ENCODE results near the gene DAB1.

Gene DAB1

DNA sequence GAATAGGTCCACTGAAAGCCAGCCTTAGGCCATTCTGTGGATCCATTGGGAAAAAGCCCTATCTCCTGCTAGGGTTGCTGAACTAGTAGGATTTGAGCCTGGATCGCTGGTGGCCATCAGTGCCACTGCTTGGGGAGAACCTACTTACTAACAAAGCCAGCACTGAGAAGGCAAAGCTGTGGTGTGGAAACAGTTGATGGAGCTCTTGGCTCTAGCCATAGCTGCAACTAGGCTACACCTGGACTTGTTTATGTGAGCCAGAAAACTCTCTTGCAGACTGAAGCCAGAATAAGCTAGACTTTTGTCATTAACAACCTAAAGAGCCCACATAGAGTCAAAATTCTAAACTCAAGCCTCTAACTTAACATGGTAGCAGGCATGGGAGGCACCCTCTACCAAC, 20.7 kb downstream of the DAB1 start:
- TF ChIP-seq, protein P1, sequence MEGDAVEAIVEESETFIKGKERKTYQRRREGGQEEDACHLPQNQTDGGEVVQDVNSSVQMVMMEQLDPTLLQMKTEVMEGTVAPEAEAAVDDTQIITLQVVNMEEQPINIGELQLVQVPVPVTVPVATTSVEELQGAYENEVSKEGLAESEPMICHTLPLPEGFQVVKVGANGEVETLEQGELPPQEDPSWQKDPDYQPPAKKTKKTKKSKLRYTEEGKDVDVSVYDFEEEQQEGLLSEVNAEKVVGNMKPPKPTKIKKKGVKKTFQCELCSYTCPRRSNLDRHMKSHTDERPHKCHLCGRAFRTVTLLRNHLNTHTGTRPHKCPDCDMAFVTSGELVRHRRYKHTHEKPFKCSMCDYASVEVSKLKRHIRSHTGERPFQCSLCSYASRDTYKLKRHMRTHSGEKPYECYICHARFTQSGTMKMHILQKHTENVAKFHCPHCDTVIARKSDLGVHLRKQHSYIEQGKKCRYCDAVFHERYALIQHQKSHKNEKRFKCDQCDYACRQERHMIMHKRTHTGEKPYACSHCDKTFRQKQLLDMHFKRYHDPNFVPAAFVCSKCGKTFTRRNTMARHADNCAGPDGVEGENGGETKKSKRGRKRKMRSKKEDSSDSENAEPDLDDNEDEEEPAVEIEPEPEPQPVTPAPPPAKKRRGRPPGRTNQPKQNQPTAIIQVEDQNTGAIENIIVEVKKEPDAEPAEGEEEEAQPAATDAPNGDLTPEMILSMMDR (IDR thresholded peaks at IDR 0.05; ENCODE audit: low read depth, low read length): no peak
- H3K4me3 ChIP-seq (ENCODE audit: low read depth, low read length): no peak overlapping the region

DNA sequence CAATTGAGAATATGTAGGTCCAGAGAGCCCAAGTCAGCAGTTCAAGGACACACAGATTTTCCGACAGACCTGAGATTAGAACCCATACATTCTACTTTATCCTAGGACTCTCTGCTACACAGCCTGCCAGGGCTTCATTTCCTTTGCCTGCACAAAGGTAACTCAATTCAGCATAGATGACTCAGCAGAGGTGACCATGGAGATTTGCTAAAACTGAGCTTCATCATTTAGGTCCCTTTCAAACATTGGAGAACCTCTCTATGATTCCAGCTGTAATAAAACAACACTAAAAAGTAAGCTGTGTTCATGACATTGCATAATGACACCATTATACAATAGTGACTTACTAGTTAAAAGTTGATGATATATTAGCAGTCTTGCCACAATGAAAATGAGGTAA, 22.2 kb downstream of the DAB1 start:
- no peak overlapping the region for H3K4me3 ChIP-seq (ENCODE audit: low read depth, low read length)
- TF ChIP-seq, protein P1 (IDR thresholded peaks at IDR 0.05; ENCODE audit: low read depth, low read length): no peak

DNA sequence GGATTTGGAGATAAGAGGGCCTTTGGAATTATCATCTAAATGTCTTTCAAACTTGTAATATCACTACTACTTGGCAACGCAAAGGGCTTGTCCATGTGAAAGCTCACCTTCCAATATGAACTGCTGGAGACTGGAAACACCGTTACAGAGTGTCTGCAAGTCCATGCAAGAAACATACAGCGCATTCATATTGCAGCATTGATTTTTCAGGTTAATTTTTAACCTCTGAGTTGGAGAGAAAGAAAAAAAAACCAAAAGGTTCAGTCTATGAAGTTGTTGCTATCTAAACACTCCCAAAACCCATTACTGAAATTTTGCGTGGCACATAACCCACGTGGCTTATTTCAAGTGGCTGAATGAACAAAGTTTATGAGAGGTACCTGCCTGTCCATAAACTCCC, 23.8 kb downstream of the DAB1 start:
- TF ChIP-seq, protein P1 (IDR thresholded peaks at IDR 0.05; ENCODE audit: low read depth, low read length): no peak
- H3K4me3 ChIP-seq (ENCODE audit: low read depth, low read length): no peak overlapping the region

DNA sequence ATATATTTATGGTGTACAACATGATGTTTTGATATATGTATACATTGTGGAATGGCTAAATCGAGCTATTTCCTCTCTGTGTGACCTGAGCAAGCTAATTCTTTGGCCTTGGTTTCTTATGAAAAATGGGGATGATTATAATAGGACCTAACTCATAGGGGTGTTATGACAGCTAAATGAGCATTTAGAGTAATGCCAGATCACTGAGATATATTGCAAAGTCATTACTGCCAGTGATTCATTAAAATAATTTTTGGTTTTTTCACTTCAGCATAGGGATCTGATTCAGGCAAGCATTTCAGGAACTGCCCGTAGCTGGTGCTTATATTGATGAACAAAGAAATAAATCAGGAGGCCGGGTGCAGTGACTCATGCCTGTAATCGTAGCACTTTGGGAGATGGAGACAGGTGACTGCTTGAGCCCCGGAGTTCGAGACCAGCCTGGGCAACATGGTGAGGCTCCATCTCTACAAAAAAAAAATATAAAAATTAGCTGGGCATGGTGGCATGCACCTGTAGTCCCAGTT, 30.7 kb downstream of the DAB1 start:
- TF ChIP-seq, protein P1 (IDR thresholded peaks at IDR 0.05; ENCODE audit: low read depth, low read length): no peak
- H3K4me3 ChIP-seq (ENCODE audit: low read depth, low read length): no peak overlapping the region

DNA sequence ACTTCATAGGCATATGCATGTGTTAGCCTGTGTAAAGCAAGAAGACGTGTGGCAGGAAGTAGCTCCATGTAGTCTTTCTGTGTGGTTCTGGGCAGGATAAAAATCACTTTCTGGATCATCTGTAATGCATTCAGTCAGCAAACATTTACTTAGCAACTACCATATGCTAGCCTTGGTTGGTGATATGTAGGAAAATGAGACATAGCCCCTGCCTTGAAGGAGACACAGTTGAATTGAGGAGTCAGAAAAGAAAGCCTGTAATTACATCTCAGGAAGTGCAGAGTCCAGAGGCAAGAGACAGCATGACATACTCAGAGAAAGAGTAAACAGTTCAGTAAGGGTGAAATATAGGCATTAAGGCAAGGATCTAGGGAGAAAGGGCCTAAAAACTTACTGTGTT, 38.5 kb downstream of the DAB1 start:
- TF ChIP-seq, protein P1 (IDR thresholded peaks at IDR 0.05; ENCODE audit: low read depth, low read length): no peak
- H3K4me3 ChIP-seq (ENCODE audit: low read depth, low read length): no peak overlapping the region

DNA sequence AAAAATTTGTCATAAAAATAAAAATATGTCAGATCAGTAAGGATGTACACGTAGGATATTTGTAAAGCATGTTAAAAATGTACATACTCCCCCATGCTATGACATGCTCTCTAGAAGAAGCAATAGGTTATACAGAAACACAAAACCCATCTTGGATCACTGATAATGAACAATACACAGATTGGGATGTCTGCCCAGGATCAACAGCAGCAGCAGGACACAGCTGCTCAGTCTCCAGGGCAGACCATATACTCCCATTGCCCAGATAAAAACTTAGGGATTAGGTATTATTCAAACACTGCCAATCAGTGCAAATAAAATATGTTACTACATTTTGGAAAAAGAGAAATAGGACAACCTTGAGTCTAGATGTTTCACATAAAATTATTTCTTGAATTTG, 39.0 kb downstream of the DAB1 start:
- TF ChIP-seq, protein P1 (IDR thresholded peaks at IDR 0.05; ENCODE audit: low read depth, low read length): no peak
- H3K4me3 ChIP-seq (ENCODE audit: low read depth, low read length): no peak overlapping the region

DNA sequence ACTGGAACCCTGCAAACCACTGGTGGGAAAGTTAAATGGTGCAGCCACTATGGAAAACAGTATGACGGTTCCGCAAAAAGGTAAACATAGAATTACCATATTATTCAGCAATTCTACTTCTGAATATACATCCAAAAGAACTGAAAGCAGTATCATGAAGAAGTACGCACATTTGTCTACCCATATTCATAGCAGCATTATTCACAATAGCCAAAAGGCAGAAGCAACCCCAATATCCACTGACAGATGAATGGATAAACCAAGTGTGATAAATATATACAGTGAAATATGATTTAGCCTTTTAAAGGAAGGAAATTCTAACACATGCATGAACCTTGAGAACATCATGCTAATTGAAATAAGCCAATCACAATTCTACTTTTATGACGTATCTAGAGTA, 39.6 kb downstream of the DAB1 start:
- no peak overlapping the region for H3K4me3 ChIP-seq (ENCODE audit: low read depth, low read length)
- TF ChIP-seq, protein P1 (IDR thresholded peaks at IDR 0.05; ENCODE audit: low read depth, low read length): no peak
